HG03469 (cell line): ENCODE measurements around the gene CCZ1B.
"Not testable (repeated sequence)": the region's sequence is repeated elsewhere in the genome, so short reads cannot be mapped to it uniquely, and the experiment has no call there.

Experiments
- ATAC-seq: cut with Tn5 transposase; IDR thresholded peaks from one replicate; pipeline ENCODE4 v1.9.1; 2021; ENCODE audit warnings: mild to moderate bottlenecking, moderate library complexity, moderate number of reproducible peaks; ENCODE audit not compliant: unreplicated experiment

Gene CCZ1B

DNA sequence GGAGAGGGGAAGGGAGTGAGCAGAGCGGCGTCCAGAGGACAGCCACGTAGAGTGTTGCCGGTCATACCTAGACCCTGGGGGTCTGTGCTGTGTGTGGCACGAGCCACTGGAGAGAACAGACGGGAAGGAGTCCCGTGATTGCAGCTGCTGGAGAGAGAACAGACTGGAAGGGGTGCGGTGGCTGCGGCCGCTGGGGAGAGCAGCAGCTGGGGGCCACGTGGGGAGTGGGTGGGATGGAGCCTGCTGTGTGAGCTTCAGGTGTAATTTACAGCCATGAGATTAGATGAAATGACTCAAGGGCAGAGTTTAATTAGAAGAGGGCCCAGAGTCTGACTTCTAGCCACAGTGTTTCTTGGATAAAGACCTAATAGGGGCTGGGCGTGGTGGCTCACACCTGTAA lies 76.7 kb downstream of the CCZ1B start:
- ATAC-seq, result not testable (repeated sequence)
